ENCODE measurements around the gene MYH7.

MYH7 gene

DNA sequence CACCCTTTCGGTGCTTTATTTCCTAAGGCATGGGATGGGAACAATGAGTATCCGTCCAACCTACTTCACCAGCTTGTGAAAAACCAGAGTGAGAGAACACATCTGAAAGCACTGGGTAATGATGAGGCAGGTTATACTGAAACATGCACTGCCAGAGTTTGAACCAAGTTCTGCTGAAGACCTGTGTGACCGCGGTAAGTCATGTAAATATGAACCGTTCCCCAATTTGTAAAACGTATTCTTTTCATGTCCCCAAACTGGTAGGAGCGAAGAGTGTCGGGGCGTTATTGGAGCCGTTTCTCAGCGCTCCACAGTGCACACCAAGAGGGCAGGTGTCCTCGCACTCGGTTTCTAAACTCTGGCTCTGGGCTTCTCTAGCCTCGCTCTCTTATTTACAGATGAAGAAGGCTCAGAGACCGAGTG lies 33.3 kb upstream of the MYH7 start:
- H3K36me3 ChIP-seq (ENCODE audit: control insufficient read depth in 2 of 2, insufficient read depth in 1 of 2, low read length in 2 of 2): peaks cover 25 to 31% of the 10 kb centered on the region in 2 experiments
- ChIA-PET CTCF (interaction anchor here (0.6 to 1.6 kb wide), 9 partner anchors 10 to 1654 kb away, joined by 3 to 5 read pairs (median 4); no protein-coding TSS in a partner anchor), POLR2A (interaction anchor here (1.7 kb wide), 1 partner anchor 147 kb away, joined by 6 read pairs; the partner anchor contains the start of gene PABPN1)
- TF ChIP-seq, protein P1, sequence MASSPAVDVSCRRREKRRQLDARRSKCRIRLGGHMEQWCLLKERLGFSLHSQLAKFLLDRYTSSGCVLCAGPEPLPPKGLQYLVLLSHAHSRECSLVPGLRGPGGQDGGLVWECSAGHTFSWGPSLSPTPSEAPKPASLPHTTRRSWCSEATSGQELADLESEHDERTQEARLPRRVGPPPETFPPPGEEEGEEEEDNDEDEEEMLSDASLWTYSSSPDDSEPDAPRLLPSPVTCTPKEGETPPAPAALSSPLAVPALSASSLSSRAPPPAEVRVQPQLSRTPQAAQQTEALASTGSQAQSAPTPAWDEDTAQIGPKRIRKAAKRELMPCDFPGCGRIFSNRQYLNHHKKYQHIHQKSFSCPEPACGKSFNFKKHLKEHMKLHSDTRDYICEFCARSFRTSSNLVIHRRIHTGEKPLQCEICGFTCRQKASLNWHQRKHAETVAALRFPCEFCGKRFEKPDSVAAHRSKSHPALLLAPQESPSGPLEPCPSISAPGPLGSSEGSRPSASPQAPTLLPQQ (tag by site-specific recombination; IDR thresholded peaks at IDR 0.05): 0 out of 2 replicates have a peak, but pooled peaks have one; percentile 11
- no peak; the same call in 1 of the 2 replicates for TF ChIP-seq ZNF610 (tag by site-specific recombination; IDR thresholded peaks at IDR 0.05; ENCODE audit: borderline replicate concordance)
- 0 out of 2 replicates have a peak, but pooled peaks have one; percentile 43 for TF ChIP-seq ZNF24 (tag by site-specific recombination; IDR thresholded peaks at IDR 0.05)
- H3K27ac ChIP-seq (ENCODE audit: extremely low read depth, low read depth, low read length): peak overlapping the region; percentile 20; the same call in 1 of the 2 replicates
- H3K9me3 ChIP-seq (ENCODE audit: control insufficient read depth, insufficient read depth, low read depth, low read length): no peaks in the 10 kb centered on the region
- peaks cover 4% of the 10 kb centered on the region; the same call in 1 of the 2 replicates for H3K4me1 ChIP-seq (ENCODE audit: control insufficient read depth, insufficient read depth, low read length)
- peak overlapping the region; percentile 17 for H3K4me3 ChIP-seq (ENCODE audit: low read depth, low read length)

DNA sequence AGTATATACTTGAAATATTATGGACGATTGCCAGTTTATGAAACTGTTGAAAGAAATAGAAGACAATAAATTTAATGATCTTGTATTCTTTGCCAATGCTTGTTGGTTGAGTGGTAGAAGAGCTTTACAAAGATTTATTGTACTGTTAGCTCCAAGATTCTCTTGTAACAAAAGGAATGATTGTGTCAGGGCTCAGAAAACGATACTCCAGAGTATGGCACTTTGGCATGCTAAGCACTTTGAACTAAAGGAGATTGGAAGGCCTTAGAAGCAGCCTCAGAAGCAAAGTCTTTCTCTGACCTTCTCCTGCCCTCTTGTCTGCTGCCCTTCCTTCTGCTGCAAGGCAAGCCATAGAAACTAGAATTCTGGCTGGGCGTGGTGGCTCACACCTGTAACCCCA lies 29.8 kb upstream of the MYH7 start:
- H3K4me3 ChIP-seq (ENCODE audit: low read depth, low read length): no peak overlapping the region
- TF ChIP-seq ZNF791 (tag by site-specific recombination; IDR thresholded peaks at IDR 0.05) (no peak), RBAK (tag by site-specific recombination; IDR thresholded peaks at IDR 0.05) (no peak), KLF1 (tag by site-specific recombination; IDR thresholded peaks at IDR 0.05) (no peak), ZNF169 (tag by site-specific recombination; IDR thresholded peaks at IDR 0.05) (no peak), ZNF48 (tag by site-specific recombination; IDR thresholded peaks at IDR 0.05) (no peak), EGR2 (tag by site-specific recombination; IDR thresholded peaks at IDR 0.05; ENCODE audit: low read depth) (no peak), KLF10 (tag by site-specific recombination; IDR thresholded peaks at IDR 0.05) (no peak), ZNF843 (tag by site-specific recombination; IDR thresholded peaks at IDR 0.05) (no peak), ZNF202 (tag by site-specific recombination; IDR thresholded peaks at IDR 0.05; ENCODE audit: borderline replicate concordance) (no peak), ZNF677 (tag by site-specific recombination; IDR thresholded peaks at IDR 0.05) (no peak), ZNF776 (tag by site-specific recombination; IDR thresholded peaks at IDR 0.05; ENCODE audit: borderline replicate concordance) (no peak), ZBTB21 (tag by site-specific recombination; IDR thresholded peaks at IDR 0.05) (no peak)
- TF ChIP-seq, protein P2, sequence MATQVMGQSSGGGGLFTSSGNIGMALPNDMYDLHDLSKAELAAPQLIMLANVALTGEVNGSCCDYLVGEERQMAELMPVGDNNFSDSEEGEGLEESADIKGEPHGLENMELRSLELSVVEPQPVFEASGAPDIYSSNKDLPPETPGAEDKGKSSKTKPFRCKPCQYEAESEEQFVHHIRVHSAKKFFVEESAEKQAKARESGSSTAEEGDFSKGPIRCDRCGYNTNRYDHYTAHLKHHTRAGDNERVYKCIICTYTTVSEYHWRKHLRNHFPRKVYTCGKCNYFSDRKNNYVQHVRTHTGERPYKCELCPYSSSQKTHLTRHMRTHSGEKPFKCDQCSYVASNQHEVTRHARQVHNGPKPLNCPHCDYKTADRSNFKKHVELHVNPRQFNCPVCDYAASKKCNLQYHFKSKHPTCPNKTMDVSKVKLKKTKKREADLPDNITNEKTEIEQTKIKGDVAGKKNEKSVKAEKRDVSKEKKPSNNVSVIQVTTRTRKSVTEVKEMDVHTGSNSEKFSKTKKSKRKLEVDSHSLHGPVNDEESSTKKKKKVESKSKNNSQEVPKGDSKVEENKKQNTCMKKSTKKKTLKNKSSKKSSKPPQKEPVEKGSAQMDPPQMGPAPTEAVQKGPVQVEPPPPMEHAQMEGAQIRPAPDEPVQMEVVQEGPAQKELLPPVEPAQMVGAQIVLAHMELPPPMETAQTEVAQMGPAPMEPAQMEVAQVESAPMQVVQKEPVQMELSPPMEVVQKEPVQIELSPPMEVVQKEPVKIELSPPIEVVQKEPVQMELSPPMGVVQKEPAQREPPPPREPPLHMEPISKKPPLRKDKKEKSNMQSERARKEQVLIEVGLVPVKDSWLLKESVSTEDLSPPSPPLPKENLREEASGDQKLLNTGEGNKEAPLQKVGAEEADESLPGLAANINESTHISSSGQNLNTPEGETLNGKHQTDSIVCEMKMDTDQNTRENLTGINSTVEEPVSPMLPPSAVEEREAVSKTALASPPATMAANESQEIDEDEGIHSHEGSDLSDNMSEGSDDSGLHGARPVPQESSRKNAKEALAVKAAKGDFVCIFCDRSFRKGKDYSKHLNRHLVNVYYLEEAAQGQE (tag by site-specific recombination; IDR thresholded peaks at IDR 0.05): no peak
- TF ChIP-seq, protein P3, sequence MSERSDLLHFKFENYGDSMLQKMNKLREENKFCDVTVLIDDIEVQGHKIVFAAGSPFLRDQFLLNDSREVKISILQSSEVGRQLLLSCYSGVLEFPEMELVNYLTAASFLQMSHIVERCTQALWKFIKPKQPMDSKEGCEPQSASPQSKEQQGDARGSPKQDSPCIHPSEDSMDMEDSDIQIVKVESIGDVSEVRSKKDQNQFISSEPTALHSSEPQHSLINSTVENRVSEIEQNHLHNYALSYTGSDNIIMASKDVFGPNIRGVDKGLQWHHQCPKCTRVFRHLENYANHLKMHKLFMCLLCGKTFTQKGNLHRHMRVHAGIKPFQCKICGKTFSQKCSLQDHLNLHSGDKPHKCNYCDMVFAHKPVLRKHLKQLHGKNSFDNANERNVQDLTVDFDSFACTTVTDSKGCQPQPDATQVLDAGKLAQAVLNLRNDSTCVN (tag by site-specific recombination; optimal IDR thresholded peaks at IDR 0.05): no peak
- TF ChIP-seq, protein P4, sequence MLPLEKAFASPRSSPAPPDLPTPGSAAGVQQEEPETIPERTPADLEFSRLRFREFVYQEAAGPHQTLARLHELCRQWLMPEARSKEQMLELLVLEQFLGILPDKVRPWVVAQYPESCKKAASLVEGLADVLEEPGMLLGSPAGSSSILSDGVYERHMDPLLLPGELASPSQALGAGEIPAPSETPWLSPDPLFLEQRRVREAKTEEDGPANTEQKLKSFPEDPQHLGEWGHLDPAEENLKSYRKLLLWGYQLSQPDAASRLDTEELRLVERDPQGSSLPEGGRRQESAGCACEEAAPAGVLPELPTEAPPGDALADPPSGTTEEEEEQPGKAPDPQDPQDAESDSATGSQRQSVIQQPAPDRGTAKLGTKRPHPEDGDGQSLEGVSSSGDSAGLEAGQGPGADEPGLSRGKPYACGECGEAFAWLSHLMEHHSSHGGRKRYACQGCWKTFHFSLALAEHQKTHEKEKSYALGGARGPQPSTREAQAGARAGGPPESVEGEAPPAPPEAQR (tag by site-specific recombination; IDR thresholded peaks at IDR 0.05): no peak
- no peaks in the 10 kb centered on the region for H3K9me3 ChIP-seq (ENCODE audit: control insufficient read depth, insufficient read depth, low read depth, low read length)
- peaks cover 2% of the 10 kb centered on the region; the same call in 1 of the 2 replicates for H3K4me1 ChIP-seq (ENCODE audit: control insufficient read depth, insufficient read depth, low read length)
- POLR2A ChIA-PET: interaction anchor here (0.6 kb wide), 1 partner anchor 180 kb away, joined by 8 read pairs; no protein-coding TSS in a partner anchor
- no peaks in the 10 kb centered on the region for H3K36me3 ChIP-seq (ENCODE audit: control insufficient read depth in 2 of 2, insufficient read depth in 1 of 2, low read length in 2 of 2)
- H3K27ac ChIP-seq (ENCODE audit: extremely low read depth, low read depth, low read length): no peak overlapping the region
- CTCF ChIA-PET: interaction anchor here (0.5 kb wide), 1 partner anchor 175 kb away, joined by 3 read pairs; no protein-coding TSS in a partner anchor

Measured in HEK293 (cell line).